ENCODE data around the gene UXS1.

Gene UXS1

DNA sequence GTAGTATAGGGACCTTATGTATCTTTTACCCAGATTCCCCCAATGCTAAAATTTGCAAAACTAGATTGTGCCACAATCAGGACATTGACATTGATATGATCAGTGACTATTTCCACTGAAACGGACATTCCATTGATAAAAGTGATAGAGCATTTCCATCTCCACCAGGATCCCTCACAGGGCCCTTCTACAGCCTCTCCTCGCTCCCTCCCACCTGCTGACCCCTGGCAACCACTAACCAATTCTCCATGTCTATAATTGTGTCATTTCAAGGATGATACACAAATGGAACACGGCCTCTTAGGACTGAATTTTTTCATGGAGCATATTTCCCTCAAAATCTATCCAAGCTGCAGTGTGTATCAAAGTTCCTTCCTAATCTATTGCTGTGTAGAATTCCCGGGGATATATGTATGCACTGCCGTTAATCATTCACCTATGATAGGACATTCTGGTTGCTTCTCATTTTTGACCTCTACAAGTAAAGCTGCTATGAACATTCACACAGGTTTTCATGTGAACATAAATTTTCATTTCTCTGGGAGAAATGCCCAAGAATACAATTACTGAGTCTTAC lies 67.3 kb downstream of the UXS1 start:
- Histone ChIP-seq H3K27ac (no peak overlapping the region), H3K4me3 (no peak overlapping the region), H3K4me1 (no peaks in the 10 kb centered on the region), H3K36me3 (peaks cover 11 to 38% (median 18%) of the 10 kb centered on the region in 3 donors), H3K9me3 (no peaks in the 10 kb centered on the region), H3K27me3 (no peaks in the 10 kb centered on the region)
- no peak for TF ChIP-seq CTCF (IDR thresholded peaks at IDR 0.05)
- intact Hi-C loops (cut with DNase I; ENCODE audit: low total_unique reads) = no loop called here
- no peak for DNase-seq

GRCh38 chr2:106126295-106126694 lies 67.8 kb downstream of the UXS1 start:
- TF ChIP-seq CTCF (IDR thresholded peaks at IDR 0.05) = no peak

DNA sequence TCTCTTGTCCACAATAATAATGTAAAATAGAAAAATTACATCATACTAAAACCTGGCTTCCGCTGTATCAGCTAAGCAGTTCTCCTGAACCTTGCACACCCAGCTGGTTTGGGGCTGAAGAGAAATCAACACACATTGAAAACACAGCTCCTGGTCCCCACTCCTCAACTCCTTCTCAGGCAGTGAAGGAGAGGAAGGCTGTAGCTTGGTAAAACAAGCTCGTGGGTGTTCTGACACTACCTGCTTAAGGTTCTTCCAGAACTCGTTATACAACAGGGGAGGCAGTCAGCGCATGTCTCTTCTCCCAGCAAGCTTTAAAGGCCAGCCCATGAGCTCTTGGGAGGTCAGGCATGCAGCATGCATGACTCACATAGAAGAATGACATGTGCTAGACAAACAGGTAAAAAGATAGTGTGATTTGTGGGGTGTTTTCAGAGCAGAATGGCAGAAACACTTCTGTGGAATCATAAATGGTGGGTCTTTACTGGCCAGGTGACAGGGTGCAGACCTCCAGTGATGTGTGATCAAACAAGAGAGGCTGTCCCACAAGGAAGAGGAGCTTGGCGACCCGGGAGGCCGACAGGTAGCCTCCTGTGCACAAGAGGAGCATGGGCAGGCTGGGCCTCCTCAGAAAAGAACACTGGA lies 69.1 kb downstream of the UXS1 start:
- no peaks in the 10 kb centered on the region for H3K4me1 ChIP-seq
- H3K27ac ChIP-seq = no peak overlapping the region
- no peaks in the 10 kb centered on the region for H3K27me3 ChIP-seq
- intact Hi-C loops (cut with DNase I; ENCODE audit: low total_unique reads) = no loop called here
- H3K36me3 ChIP-seq = peaks cover 19 to 55% (median 21%) of the 10 kb centered on the region in 3 donors
- DNase-seq = no peak
- TF ChIP-seq CTCF (IDR thresholded peaks at IDR 0.05) = no peak
- H3K4me3 ChIP-seq = no peak overlapping the region
- no peaks in the 10 kb centered on the region for H3K9me3 ChIP-seq

More at GRCh38 chr2:106126295-106126694, 67.8 kb downstream of the UXS1 start:
- Histone ChIP-seq H3K9me3 (no peaks in the 10 kb centered on the region), H3K27me3 (no peaks in the 10 kb centered on the region), H3K36me3 (peaks cover 13 to 42% (median 21%) of the 10 kb centered on the region in 3 donors), H3K27ac (no peak overlapping the region), H3K4me1 (no peaks in the 10 kb centered on the region), H3K4me3 (no peak overlapping the region)
- intact Hi-C loops (cut with DNase I; ENCODE audit: low total_unique reads) = no loop called here
- no peak for DNase-seq

DNA sequence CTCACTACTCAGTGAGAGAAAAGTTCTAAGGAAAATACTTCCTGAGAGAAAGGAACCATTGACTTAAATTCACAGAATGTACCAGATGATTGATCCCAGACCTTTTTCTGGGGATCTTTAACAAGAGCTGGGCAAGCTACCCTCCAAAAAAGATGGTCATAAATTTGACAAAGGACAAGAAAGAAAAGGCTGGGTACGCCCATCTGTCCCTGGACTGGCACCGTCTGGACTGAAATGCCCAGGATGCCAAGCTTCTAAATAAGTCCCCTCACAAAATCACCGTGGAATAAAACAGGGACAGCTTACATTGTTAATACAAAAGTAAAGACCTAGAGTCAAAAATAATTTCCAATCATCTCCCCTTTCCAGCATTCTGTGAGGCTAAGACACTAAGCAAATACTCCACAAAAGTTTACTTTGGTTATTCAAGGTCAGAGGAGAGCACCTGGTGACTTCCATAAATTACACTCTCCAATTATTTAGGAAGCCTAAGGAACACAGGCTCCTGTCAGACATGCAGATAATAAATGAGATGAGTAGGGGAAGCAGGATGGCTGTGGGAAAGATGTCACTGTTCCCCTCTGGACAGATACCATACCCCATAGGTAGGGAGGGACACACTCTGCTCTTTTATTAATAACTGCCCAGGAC lies 69.9 kb downstream of the UXS1 start:
- Histone ChIP-seq H3K27ac (no peak overlapping the region), H3K4me1 (no peaks in the 10 kb centered on the region), H3K4me3 (no peak overlapping the region), H3K27me3 (no peaks in the 10 kb centered on the region), H3K9me3 (no peaks in the 10 kb centered on the region), H3K36me3 (peaks cover 19 to 56% (median 21%) of the 10 kb centered on the region in 3 donors)
- no peak for DNase-seq
- intact Hi-C loops (cut with DNase I; ENCODE audit: low total_unique reads) = no loop called here
- no peak for TF ChIP-seq CTCF (IDR thresholded peaks at IDR 0.05)

- Histone ChIP-seq H3K27me3 (no peaks in the 10 kb centered on the region), H3K4me1 (no peaks in the 10 kb centered on the region), H3K9me3 (no peaks in the 10 kb centered on the region), H3K27ac (no peak overlapping the region), H3K4me3 (no peak overlapping the region), H3K36me3 (peaks cover 19 to 44% (median 27%) of the 10 kb centered on the region in 3 donors)
- no peak for DNase-seq
- TF ChIP-seq CTCF (IDR thresholded peaks at IDR 0.05) = no peak
- intact Hi-C loops (cut with DNase I; ENCODE audit: low total_unique reads) = no loop called here
These were observed 71.9 kb downstream of the UXS1 start for GRCh38 chr2:106122157-106122556.
